Limb (tissue), 2 donors: Measurements from ENCODE around the gene RTTN.

Source experiments
- DNase-seq, 2 donors: peaks; one replicate each; pipeline ENCODE4 v3.0.0-alpha.2; 2016; ENCODE audit errors: extremely low spot score in 2 of 2

RTTN gene

GRCh38 chr18:70085641-70086040 lies 119.8 kb downstream of the RTTN start:
- DNase-seq, result no peak

GRCh38 chr18:70082430-70082829 lies 123.1 kb downstream of the RTTN start:
- DNase-seq, result no peak

GRCh38 chr18:70078106-70078505 lies 127.4 kb downstream of the RTTN start:
- no peak for DNase-seq

GRCh38 chr18:70075906-70076305 lies 129.6 kb downstream of the RTTN start:
- DNase-seq, result no peak

- DNase-seq, result no peak
Measured at GRCh38 chr18:70074116-70074515, 131.4 kb downstream of the RTTN start.

GRCh38 chr18:70073432-70073831 lies 132.1 kb downstream of the RTTN start:
- DNase-seq, result no peak

GRCh38 chr18:70072678-70073077 lies 132.8 kb downstream of the RTTN start:
- peak in 1 of 2 donors; percentile 10 for DNase-seq

- no peak for DNase-seq
Measured at GRCh38 chr18:70069965-70070364, 135.5 kb downstream of the RTTN start.

- no peak for DNase-seq
Measured at GRCh38 chr18:70069382-70069781, 136.1 kb downstream of the RTTN start.

GRCh38 chr18:70068981-70069380 lies 136.5 kb downstream of the RTTN start:
- no peak for DNase-seq

GRCh38 chr18:70059684-70060083 lies 145.8 kb downstream of the RTTN start:
- DNase-seq, result no peak

GRCh38 chr18:70058916-70059315 lies 146.6 kb downstream of the RTTN start:
- no peak for DNase-seq

GRCh38 chr18:70047931-70048603 lies 157.4 kb downstream of the RTTN start:
- no peak for DNase-seq

- no peak for DNase-seq
Measured at GRCh38 chr18:70046796-70047195, 158.7 kb downstream of the RTTN start.

GRCh38 chr18:70046207-70046606 lies 159.3 kb downstream of the RTTN start:
- DNase-seq, result no peak

- DNase-seq, result no peak
Measured at GRCh38 chr18:70044632-70045031, 160.9 kb downstream of the RTTN start.

- no peak for DNase-seq
Measured at GRCh38 chr18:70041459-70042050, 163.9 kb downstream of the RTTN start.

- DNase-seq, result no peak
Measured at GRCh38 chr18:70039186-70039585, 166.3 kb downstream of the RTTN start.

GRCh38 chr18:70037431-70038061 lies 167.9 kb downstream of the RTTN start:
- DNase-seq, result no peak

- DNase-seq, result no peak
Measured at GRCh38 chr18:70036771-70037347, 168.6 kb downstream of the RTTN start.

GRCh38 chr18:70036168-70036567 lies 169.3 kb downstream of the RTTN start:
- no peak for DNase-seq

GRCh38 chr18:70031221-70031620 lies 174.3 kb downstream of the RTTN start:
- no peak for DNase-seq

- DNase-seq, result no peak
Measured at GRCh38 chr18:70030728-70031127, 174.8 kb downstream of the RTTN start.
